MCF 10A (cell line): ENCODE measurements around the gene ADCK2. TPM values are rescaled to one million over a fixed set of nuclear protein-coding genes. Genes with fewer than 3 reads are reported as not detected.
"Not testable (repeated sequence)": the region's sequence is repeated elsewhere in the genome, so short reads cannot be mapped to it uniquely, and the experiment has no call there.

Experiments used
- BruUV-seq: library from RNA; stranded (reverse); fragments of 400-500 nt; replicated peaks from 2 replicates; lab custom pipeline; 2021; lab: Mats Ljungman, UMichigan
- CTCF ChIA-PET: fragments of 300-600 bp; sonication (Branson Sonifier 250); formaldehyde crosslinking; extraction: SDS; loops from one replicate; lab custom pipeline; 2021; ENCODE audit warnings: antibody characterized with exemption, inconsistent platforms; lab: Yijun Ruan, JAX
- POLR2A ChIA-PET: fragments of 300-600, 350-650 bp; sonication (Branson Sonifier 250); formaldehyde crosslinking; extraction: SDS; loops from one replicate; lab custom pipeline; 2020; ENCODE audit warnings: antibody characterized with exemption, inconsistent platforms; lab: Yijun Ruan, JAX
- DNase-seq: peaks from one replicate; pipeline ENCODE4 v3.0.0-alpha.2; 2018; ENCODE audit not compliant: unreplicated experiment
- H3K27ac Mint-ChIP-seq: one replicate; pipeline ENCODE4 v1.8.0; 2022; ENCODE audit warnings: mild to moderate bottlenecking, low read depth, mixed read lengths; ENCODE audit not compliant: unreplicated experiment
- H3K27me3 Mint-ChIP-seq: one replicate; pipeline ENCODE4 v1.8.0; 2022; ENCODE audit warnings: mixed read lengths; ENCODE audit not compliant: insufficient read depth, unreplicated experiment
- H3K36me3 Mint-ChIP-seq: one replicate; pipeline ENCODE4 v1.8.0; 2022; ENCODE audit warnings: mild to moderate bottlenecking, moderate library complexity, mixed read lengths; ENCODE audit not compliant: insufficient read depth, unreplicated experiment
- H3K4me1 Mint-ChIP-seq: one replicate; pipeline ENCODE4 v1.8.0; 2022; ENCODE audit warnings: mixed read lengths; ENCODE audit not compliant: insufficient read depth, unreplicated experiment
- H3K4me3 Mint-ChIP-seq: one replicate; pipeline ENCODE4 v1.8.0; 2022; ENCODE audit warnings: mild to moderate bottlenecking, moderate library complexity, mixed read lengths; ENCODE audit not compliant: unreplicated experiment
- H3K9me3 Mint-ChIP-seq: one replicate; pipeline ENCODE4 v1.8.0; 2022; ENCODE audit warnings: mixed read lengths; ENCODE audit not compliant: unreplicated experiment
- CTCF ChIP-seq: fragments of 200-600 bp; IDR thresholded peaks from one replicate; pipeline ENCODE4 v1.8.0; 2022; ENCODE audit warnings: antibody characterized with exemption, mild to moderate bottlenecking; ENCODE audit not compliant: unreplicated experiment
- intact Hi-C: fragments of 100-400 bp; cut with micrococcal nuclease; formaldehyde crosslinking; loops from 2 replicates; pipeline ENCODE4 v1.14.1; 2022
- total RNA-seq: library from RNA; stranded (reverse); gene quantifications from 2 replicates; pipeline ENCODE4 v1.2.3, GENCODE V29; 2022

The ADCK2 gene
- total RNA-seq, 1 experiment from 2014 or later: 22.2 TPM

- BruUV-seq: no TSS peak
- Mint-ChIP-seq H3K36me3 (peaks cover 6% of the 10 kb centered on the region), H3K27ac (no peak overlapping the region), H3K9me3 (no peaks in the 10 kb centered on the region), H3K4me1 (peaks cover 7% of the 10 kb centered on the region), H3K27me3 (peaks cover 16% of the 10 kb centered on the region), H3K4me3 (peak overlapping the region; percentile 61)
- CTCF ChIA-PET: interaction anchor here (1.6 kb wide), 1 partner anchor 126 kb away, joined by 3 read pairs; no protein-coding TSS in a partner anchor
- no peak for DNase-seq
- intact Hi-C loops: no loop called here
- no peak for TF ChIP-seq CTCF
- POLR2A ChIA-PET: no interaction called here
Measured at GRCh38 chr7:140640060-140640637, 32.6 kb upstream of the ADCK2 start.

GRCh38 chr7:140640727-140641523, 31.8 kb upstream of the ADCK2 start, which contains the start of gene DENND2A:
TSS of gene DENND2A (minus strand) at chr7:140640813. CDS start at chr7:140602397, 38,416 bp downstream.
- DNase-seq: no peak

GRCh38 chr7:140641524-140642195, 31.1 kb upstream of the ADCK2 start:
- no peak overlapping the region for H3K27ac Mint-ChIP-seq
- intact Hi-C loops: no loop called here
- CTCF ChIA-PET: interaction anchor here (0.5 to 2.1 kb wide), 5 partner anchors 9 to 479 kb away, joined by 3 to 6 read pairs (median 3); no protein-coding TSS in a partner anchor
- H3K27me3 Mint-ChIP-seq: peaks cover 16% of the 10 kb centered on the region
- peaks cover 7% of the 10 kb centered on the region for H3K4me1 Mint-ChIP-seq
- TF ChIP-seq CTCF: no peak
- peaks cover 6% of the 10 kb centered on the region for H3K36me3 Mint-ChIP-seq
- POLR2A ChIA-PET: interaction anchor here (0.7 kb wide), 1 partner anchor 124 kb away, joined by 4 read pairs; no protein-coding TSS in a partner anchor
- H3K4me3 Mint-ChIP-seq: no peak overlapping the region
- BruUV-seq: no TSS peak
- H3K9me3 Mint-ChIP-seq: no peaks in the 10 kb centered on the region
- no peak for DNase-seq

More at GRCh38 chr7:140640727-140641523, 31.8 kb upstream of the ADCK2 start, which contains the start of gene DENND2A:
- Mint-ChIP-seq H3K9me3 (no peaks in the 10 kb centered on the region), H3K27me3 (peaks cover 16% of the 10 kb centered on the region), H3K36me3 (peaks cover 6% of the 10 kb centered on the region), H3K4me1 (peaks cover 7% of the 10 kb centered on the region), H3K4me3 (peak within 1 kb of the TSS; percentile 61), H3K27ac (no peak within 1 kb of the TSS)
- TF ChIP-seq CTCF: no peak
- POLR2A ChIA-PET: no interaction called here
- intact Hi-C loops: no loop called here
- no TSS peak for BruUV-seq
- CTCF ChIA-PET: no interaction called here

GRCh38 chr7:140643416-140643815, 29.3 kb upstream of the ADCK2 start:
- Mint-ChIP-seq H3K27me3 (peaks cover 16% of the 10 kb centered on the region), H3K4me1 (peaks cover 7% of the 10 kb centered on the region), H3K27ac (no peak overlapping the region), H3K36me3 (peaks cover 3% of the 10 kb centered on the region), H3K4me3 (no peak overlapping the region), H3K9me3 (no peaks in the 10 kb centered on the region)
- DNase-seq: no peak
- no TSS peak for BruUV-seq
- TF ChIP-seq CTCF: no peak
- POLR2A ChIA-PET: interaction anchor here (0.6 kb wide), 1 partner anchor 96 kb away, joined by 4 read pairs; no protein-coding TSS in a partner anchor
- intact Hi-C loops: no loop called here
- CTCF ChIA-PET: interaction anchor here (0.6 to 2.1 kb wide), 4 partner anchors 9 to 168 kb away, joined by 3 to 6 read pairs (median 3); no protein-coding TSS in a partner anchor

- BruUV-seq, intact Hi-C loops, H3K27ac Mint-ChIP-seq, POLR2A ChIA-PET, H3K4me3 Mint-ChIP-seq, H3K36me3 Mint-ChIP-seq, H3K4me1 Mint-ChIP-seq, DNase-seq, H3K27me3 Mint-ChIP-seq, H3K9me3 Mint-ChIP-seq: not testable (repeated sequence)
- CTCF ChIA-PET: interaction anchor here (1.8 kb wide), 1 partner anchor 170 kb away, joined by 4 read pairs; no protein-coding TSS in a partner anchor
Measured at GRCh38 chr7:140644761-140645160, 28.0 kb upstream of the ADCK2 start.
